ENCODE measurements around the gene SH3GL1.
A peak's percentile ranks its signal among the peaks of the same experiment; 100 is the strongest.

Gene SH3GL1

GRCh38 chr19:4425537-4425936 lies 25.2 kb upstream of the SH3GL1 start:
- TF ChIP-seq CTCF (IDR thresholded peaks at IDR 0.05; ENCODE audit: low read depth, low read length) = no peak
- no peak overlapping the region for H3K4me3 ChIP-seq (replicated peaks in 1 of 2; ENCODE audit: low read depth in 2 of 2, low read length in 2 of 2)
- peak; percentile 78 to 94 for DNase-seq (ENCODE audit: low read depth in 2 of 2)

- no peak for TF ChIP-seq CTCF (IDR thresholded peaks at IDR 0.05; ENCODE audit: low read depth, low read length)
- DNase-seq (ENCODE audit: low read depth in 2 of 2) = no peak
- H3K4me3 ChIP-seq (replicated peaks in 1 of 2; ENCODE audit: low read depth in 2 of 2, low read length in 2 of 2) = no peak overlapping the region
Measured at GRCh38 chr19:4423416-4424126, 23.2 kb upstream of the SH3GL1 start.

DNA sequence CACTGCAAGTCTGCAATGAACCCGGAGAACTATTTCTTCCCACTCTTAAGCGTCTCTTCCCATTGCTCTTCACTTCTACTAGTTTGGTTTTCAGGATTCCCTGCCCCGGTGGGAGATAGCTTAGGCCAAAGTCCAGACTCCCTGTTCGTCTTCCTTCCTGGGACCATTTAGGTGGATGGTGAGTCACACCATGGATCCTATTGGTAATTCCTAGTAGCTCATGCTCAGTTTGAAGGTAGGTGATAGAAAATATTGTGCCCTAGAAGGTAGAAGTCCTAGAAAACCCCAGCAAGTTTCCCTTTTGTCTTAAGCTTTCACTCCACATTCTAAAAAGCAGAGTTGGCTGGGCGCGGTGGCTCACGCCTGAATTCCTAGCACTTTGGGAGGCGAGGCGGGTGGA lies 15.9 kb upstream of the SH3GL1 start:
- no peak for TF ChIP-seq CTCF (IDR thresholded peaks at IDR 0.05; ENCODE audit: low read depth, low read length)
- no peak for DNase-seq (ENCODE audit: low read depth in 2 of 2)

GRCh38 chr19:4415352-4415751 lies 15.0 kb upstream of the SH3GL1 start:
- TF ChIP-seq CTCF (IDR thresholded peaks at IDR 0.05; ENCODE audit: low read depth, low read length) = no peak
- H3K4me3 ChIP-seq (replicated peaks in 1 of 2; ENCODE audit: low read depth in 2 of 2, low read length in 2 of 2) = no peak overlapping the region
- DNase-seq (ENCODE audit: low read depth in 2 of 2) = peak in 1 of 2 donors; percentile 61

More for the DNA sequence above, 15.9 kb upstream of the SH3GL1 start:
- H3K4me3 ChIP-seq (replicated peaks in 1 of 2; ENCODE audit: low read depth in 2 of 2, low read length in 2 of 2) = no peak overlapping the region

DNA sequence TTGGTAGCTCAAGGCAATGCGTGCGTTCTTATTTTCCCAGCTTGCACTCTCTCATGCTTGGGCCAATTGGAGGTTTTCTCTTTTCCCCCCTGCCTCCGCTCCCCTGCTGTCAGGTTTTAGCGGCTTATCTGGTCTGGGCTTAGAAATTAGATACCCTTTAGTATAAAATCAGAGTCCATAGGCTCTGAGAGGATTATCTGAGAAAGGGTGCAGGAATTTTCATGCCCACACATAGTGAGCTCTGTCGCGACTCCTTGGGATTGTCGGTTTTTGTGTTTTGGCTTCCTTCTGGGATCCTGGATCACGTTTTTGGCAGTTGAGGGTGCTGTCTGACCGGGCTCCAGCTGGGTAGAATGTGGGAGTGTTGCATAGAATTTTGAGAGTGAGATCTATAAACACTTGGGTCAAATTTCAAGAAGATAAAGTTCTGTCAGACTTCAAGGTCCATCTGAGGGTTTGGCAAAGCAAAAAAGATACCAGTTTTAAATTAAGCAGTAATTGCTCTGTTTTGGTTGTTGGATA lies 14.5 kb upstream of the SH3GL1 start:
- TF ChIP-seq CTCF (IDR thresholded peaks at IDR 0.05; ENCODE audit: low read depth, low read length) = no peak
- H3K4me3 ChIP-seq (replicated peaks in 1 of 2; ENCODE audit: low read depth in 2 of 2, low read length in 2 of 2) = no peak overlapping the region
- peak in 1 of 2 donors; percentile 57 for DNase-seq (ENCODE audit: low read depth in 2 of 2)

DNA sequence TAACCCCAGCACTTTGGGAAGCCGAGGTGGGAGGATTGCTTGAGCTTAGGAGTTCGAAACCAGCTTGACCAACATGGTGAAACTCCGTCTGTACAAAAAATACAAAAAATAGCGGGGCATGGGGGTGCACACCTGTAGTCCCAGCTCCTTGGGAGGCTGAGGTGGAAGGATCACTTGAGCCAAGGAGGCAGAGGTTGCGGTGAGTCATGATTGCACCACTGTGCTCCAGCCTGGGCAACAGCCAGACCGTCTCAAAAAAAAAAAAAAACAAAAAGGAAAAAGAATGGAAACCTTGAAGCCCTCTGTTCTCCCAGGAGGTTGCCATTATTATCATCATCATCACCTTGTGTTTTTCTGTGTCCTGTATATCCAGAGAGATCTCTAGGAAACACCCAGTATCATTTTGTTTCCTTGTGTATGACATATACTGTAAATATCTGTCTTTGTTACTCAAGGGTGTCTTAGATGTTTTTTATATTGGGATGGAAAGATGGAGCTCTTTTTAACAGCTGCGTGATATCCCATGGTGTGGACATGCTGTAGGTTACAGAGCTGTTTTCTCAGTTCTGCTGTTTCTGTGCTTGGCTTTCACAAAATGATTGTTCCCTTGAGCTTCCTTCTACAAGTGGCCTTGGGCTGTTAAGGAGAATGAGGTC lies 13.9 kb upstream of the SH3GL1 start:
- H3K4me3 ChIP-seq (replicated peaks in 1 of 2; ENCODE audit: low read depth in 2 of 2, low read length in 2 of 2) = no peak overlapping the region

More for the DNA sequence above, 13.9 kb upstream of the SH3GL1 start:
- no peak for TF ChIP-seq CTCF (IDR thresholded peaks at IDR 0.05; ENCODE audit: low read depth, low read length)
- peak; percentile 64 to 77 for DNase-seq (ENCODE audit: low read depth in 2 of 2)

Measured in cardiac fibroblast (primary cell).